GM08714 (cell line): ENCODE data around the gene TM4SF18.
"Not testable (repeated sequence)": the region's sequence is repeated elsewhere in the genome, so short reads cannot be mapped to it uniquely, and the experiment has no call there.

Experiments
- H3K4me3 ChIP-seq: fragments of 200-500 bp; sonication (Bioruptor generic); 2 replicates; pipeline ENCODE4 v1.5.1; 2014; ENCODE audit warnings: mild to moderate bottlenecking, low read length, inconsistent platforms
- ZNF274 ChIP-seq: IDR thresholded peaks from 2 replicates; pipeline ENCODE4 v1.6.1; 2012; ENCODE audit warnings: mild to moderate bottlenecking, low read depth, low read length

TM4SF18 gene

GRCh38 chr3:149356044-149356592 is 22.7 kb upstream of the TM4SF18 start:
- no peak overlapping the region for H3K4me3 ChIP-seq
- no peak for TF ChIP-seq ZNF274

- no peak overlapping the region for H3K4me3 ChIP-seq
- TF ChIP-seq ZNF274 = no peak
Observed at GRCh38 chr3:149353581-149354184, 20.2 kb upstream of the TM4SF18 start.

- TF ChIP-seq ZNF274 = no peak
- no peak overlapping the region for H3K4me3 ChIP-seq
Observed at GRCh38 chr3:149352556-149352955, 19.1 kb upstream of the TM4SF18 start.

GRCh38 chr3:149343951-149344350 is 10.5 kb upstream of the TM4SF18 start:
- TF ChIP-seq ZNF274 = no peak
- H3K4me3 ChIP-seq = no peak overlapping the region

GRCh38 chr3:149342413-149343380 is 9.3 kb upstream of the TM4SF18 start:
- no peak for TF ChIP-seq ZNF274

DNA sequence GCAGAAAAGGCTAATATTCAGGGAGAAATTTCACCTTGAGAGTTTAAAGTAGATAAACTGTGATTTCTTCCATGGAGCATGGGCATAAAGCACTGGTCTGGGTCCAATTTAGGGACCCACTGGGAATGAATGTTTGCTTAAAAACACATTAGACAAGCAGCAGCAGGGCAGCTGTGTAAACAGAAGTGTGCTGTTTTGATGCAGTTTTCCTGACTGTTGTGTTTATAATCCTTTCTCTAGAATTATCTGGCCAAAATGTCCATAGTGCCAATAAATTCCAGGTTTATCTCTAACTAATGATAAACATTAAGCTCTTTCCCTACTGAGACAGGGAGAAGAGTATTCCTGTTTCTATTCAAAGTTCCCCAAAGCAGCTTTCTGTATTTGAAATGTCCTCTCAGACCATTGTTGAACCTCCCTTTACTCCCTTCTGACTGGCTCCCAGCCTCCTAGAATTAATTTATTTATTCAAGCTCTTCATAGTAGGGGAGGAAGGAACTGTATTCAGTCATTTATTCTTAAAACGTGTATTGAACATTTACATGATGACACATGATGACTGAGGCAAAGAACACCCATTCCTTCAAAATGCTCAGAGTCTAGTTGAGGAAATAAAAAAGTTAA is 7.0 kb upstream of the TM4SF18 start:
- no peak for TF ChIP-seq ZNF274
- H3K4me3 ChIP-seq = no peak overlapping the region

More at GRCh38 chr3:149342413-149343380, 9.3 kb upstream of the TM4SF18 start:
- no peak overlapping the region for H3K4me3 ChIP-seq

- TF ChIP-seq ZNF274 = no peak
- H3K4me3 ChIP-seq = no peak overlapping the region
Observed at GRCh38 chr3:149339931-149340309, 6.5 kb upstream of the TM4SF18 start.

DNA sequence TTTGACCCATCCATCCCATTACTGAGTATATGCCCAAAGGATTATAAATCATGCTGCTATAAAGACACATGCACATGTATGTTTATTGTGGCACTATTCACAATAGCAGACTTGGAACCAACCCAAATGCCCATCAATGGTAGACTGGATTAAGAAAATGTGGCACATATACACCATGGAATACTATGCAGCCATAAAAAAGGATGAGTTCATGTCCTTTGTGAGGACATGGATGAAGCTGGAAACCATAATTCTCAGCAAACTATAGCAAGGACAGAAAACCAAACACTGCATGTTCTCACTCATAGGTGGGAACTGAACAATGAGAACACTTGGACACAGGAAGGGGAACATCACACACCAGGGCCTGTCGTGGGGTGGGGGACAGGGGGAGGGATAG is 4.0 kb upstream of the TM4SF18 start:
- H3K4me3 ChIP-seq = not testable (repeated sequence)

GRCh38 chr3:149336925-149337324 is 3.5 kb upstream of the TM4SF18 start:
- no peak overlapping the region for H3K4me3 ChIP-seq
- TF ChIP-seq ZNF274 = no peak

DNA sequence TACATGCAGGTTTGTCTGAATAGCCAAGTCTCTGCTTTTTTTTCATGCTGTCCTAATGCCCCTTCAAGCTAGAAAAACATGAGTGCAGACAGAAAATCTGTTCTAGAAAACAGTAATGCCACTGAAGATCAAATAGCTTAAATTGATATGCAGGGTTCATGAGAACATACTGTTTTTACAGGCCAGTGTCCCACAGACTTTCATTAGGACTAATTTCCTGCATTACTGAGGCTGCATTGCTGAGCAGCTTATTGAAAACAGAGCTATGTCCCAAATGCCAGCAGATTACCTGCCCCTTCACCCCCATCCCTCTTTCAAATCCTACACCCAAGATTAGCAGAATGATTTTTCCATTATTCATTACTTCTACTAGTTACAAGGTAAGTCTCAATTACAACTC is 665 bp downstream of the TM4SF18 start:
- no peak overlapping the region for H3K4me3 ChIP-seq
- no peak for TF ChIP-seq ZNF274

- TF ChIP-seq ZNF274 = no peak
- H3K4me3 ChIP-seq = no peak overlapping the region
Observed at GRCh38 chr3:149332227-149332765, 1.1 kb downstream of the TM4SF18 start.

DNA sequence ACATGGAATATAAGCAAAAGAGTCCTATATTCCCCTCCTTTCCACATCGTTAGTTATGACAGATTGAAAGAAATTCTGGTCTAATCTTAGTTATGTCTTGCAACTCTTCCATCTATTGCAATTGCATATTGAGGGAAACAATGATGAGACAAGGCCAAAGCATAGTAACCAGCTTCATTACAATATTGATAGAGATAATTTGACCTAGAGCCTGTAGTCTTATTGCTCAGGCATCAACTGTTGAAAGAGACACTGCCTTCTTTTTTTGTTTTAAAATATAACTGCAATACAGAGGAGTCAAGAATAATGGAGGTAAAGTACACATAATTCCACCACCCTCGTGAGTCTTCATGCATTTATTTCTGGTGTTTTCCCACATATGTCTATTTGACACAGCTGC is 2.0 kb downstream of the TM4SF18 start:
- H3K4me3 ChIP-seq = no peak overlapping the region

GRCh38 chr3:149330609-149331331 is 2.7 kb downstream of the TM4SF18 start:
- no peak for TF ChIP-seq ZNF274
- H3K4me3 ChIP-seq = no peak overlapping the region

More for the DNA sequence above, 2.0 kb downstream of the TM4SF18 start:
- TF ChIP-seq ZNF274 = no peak

GRCh38 chr3:149327156-149327555 is 6.3 kb downstream of the TM4SF18 start:
- no peak for TF ChIP-seq ZNF274
- no peak overlapping the region for H3K4me3 ChIP-seq
